Hypothalamus (tissue), 51 donors: ENCODE data around the gene OR5J2.
"Not testable (repeated sequence)": the region's sequence is repeated elsewhere in the genome, so short reads cannot be mapped to it uniquely, and the experiment has no call there.

ENCODE experiments used
- DNase-seq, 51 donors: peaks; one replicate each; lab custom pipeline; 2025; lab: John Stamatoyannopoulos, UW

OR5J2 gene

GRCh38 chr11:56176318-56176717 is at the start of gene OR5J2:
Gene OR5J2 (plus strand): TSS chr11:56176618. CDS start chr11:56176618, 0 bp downstream.
- no peak for DNase-seq

GRCh38 chr11:56140151-56140661 is 36.2 kb upstream of the OR5J2 start, which contains the start of gene OR8J3:
Gene OR8J3 (minus strand): TSS chr11:56140201. CDS start chr11:56137718, 2,483 bp downstream.
- no peak for DNase-seq

DNA sequence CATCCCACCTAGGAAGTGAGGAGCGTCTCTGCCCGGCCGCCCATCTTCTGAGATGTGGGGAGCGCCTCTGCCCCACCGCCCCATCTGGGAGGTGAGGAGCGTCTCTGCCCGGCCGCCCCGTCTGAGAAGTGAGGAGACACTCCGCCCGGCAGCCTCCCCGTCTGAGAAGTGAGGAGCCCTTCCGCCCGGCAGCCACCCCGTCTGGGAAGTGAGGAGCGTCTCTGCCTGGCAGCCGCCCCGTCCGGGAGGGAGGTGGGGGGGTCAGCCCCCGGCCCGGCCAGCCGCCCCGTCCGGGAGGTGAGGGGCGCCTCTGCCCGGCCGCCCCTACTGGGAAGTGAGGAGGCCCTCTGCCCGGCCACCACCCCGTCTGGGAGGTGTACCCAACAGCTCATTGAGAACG is 32.7 kb upstream of the OR5J2 start:
- not testable (repeated sequence) for DNase-seq

- no peak for DNase-seq
Observed at GRCh38 chr11:56151376-56151775, 25.0 kb upstream of the OR5J2 start.

GRCh38 chr11:56152333-56152732 is 24.1 kb upstream of the OR5J2 start:
- no peak for DNase-seq

GRCh38 chr11:56160217-56160616 is 16.2 kb upstream of the OR5J2 start, which contains the start of gene OR8K5:
Gene OR8K5 (minus strand): TSS chr11:56160317. CDS start chr11:56160317, 0 bp downstream.
- no peak for DNase-seq

DNA sequence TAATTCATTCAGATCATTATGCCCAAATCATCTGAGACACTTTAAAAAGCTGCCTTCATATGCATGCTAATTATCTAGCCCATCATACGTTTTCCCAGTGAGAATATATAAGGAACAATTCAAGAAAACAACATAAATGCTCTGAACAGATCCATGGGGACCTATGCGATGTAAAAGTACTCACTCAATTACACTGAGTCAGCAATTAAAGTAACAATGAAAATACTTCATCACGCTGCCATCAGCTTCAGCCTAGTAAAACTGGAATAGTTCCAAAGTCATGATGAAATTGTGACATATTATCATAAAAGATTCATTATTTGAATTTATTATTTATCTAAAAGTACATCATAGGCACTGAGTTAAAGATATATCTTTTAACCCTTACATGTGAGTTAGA is 12.6 kb upstream of the OR5J2 start:
- no peak for DNase-seq

- DNase-seq, result no peak
Observed at GRCh38 chr11:56172256-56172830, 4.1 kb upstream of the OR5J2 start.

DNA sequence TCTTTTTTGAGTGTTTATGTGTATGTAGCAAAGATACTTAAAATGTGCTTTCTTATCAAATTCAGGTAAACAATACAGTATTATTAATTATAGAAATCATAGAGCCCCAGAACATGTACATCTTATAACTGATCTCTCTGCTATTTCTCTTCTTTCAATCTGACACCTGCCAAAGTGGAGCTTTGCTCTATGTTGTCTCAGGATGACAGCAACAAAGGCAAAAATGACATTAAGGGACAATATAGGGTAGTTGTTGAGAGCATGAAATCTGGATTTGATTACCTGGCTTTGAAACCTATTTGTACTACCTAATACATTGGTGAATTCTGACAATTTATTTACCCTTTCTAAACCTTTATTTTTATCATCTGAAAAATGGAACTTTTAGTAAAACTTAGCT is 7.0 kb downstream of the OR5J2 start:
- DNase-seq, result no peak

DNA sequence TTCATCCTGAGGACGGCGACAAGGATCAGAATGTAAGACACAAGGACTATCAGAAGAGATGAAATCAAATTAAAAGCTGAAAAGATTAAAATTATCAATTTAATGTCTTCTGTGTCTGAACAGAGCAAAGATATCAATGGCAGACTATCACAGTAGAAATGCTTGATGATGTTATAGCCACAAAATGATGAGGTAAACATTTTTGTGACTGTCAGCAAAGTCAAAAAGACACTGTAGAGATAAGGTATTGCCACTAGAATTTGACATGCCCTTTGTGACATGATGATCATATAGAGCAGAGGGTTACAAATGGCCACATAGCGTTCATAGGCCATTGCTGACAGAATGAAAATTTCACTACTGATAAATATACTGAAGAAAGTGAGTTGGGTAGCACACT is 12.2 kb downstream of the OR5J2 start:
- DNase-seq, result no peak

DNA sequence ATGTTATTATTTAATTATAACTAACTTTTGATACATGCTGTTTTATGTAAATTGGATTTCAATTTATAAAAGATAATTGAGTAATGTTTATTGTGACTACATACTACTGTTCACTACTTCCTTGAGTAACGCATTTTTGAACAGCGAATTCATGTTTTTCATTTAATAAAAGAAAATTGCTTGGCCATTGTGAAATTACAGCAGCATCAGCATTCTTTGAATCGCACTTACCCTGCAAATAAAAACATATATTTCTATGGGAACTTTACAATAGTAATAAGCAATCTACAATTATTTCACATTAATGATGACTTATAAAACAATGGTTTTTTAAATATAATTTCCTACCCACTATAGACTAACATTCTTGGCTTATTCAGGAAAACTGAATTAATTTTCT is 20.3 kb downstream of the OR5J2 start:
- no peak for DNase-seq

GRCh38 chr11:56197367-56197766 is 20.9 kb downstream of the OR5J2 start:
- DNase-seq, result no peak

DNA sequence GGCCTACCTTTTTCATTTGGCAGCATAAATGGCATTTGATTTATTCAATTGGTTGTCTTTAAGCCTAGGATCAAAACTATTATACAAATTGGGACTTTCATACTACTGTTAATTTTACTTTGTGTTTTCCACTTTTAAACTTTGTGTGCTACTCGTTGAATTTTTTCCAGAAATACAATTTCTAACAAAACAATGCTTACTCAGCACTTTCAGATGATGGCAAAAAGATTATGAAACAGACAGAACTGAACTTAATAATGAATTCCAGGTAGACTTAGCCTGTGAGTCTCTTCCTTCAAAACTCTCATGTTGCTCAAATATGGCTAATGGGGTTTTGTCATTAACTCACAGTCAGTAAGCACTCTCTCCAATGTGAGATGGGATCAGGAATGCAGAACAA is 31.4 kb downstream of the OR5J2 start:
- no peak for DNase-seq

DNA sequence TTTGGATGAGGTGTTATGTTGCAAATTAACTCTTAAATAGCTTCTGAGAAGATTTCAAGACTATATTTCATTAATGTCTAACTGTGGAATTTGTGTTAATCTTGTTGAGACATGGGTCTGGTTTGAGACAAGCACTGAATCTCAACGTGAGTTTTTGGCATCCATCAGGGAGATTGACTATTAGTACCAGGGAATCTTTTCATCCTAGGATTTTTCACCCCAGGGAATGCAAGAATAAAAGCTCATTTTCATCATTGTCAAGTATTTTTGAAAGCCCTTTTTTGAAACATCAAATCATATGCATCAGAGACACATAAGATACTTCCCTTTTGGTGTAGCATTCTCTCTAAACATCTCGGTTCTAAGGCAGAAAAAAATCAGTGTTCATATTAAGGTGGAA is 38.1 kb downstream of the OR5J2 start:
- DNase-seq, result no peak

DNA sequence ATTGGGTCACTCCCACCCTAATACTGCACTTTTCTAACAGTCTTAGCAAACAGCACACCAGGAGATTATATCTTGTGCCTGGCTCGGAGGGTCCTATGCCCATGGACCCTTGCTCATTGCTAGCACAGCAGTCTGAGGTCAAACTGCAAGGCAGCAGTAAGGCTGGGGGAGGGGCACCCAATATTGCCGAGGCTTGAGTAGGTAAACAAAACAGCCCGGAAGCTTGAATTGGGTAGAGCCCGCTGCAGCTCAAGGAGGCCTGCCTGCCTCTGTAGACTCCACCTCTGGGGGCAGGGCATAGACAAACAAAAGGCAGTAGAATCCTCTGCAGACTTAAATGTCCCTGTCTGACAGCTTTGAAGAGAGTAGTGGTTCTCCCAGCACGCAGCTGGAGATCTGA is 43.3 kb downstream of the OR5J2 start:
- DNase-seq, result not testable (repeated sequence)
